Measurements from ENCODE around the gene DOK4.

GRCh38 chr16:57504001-57504400 is 17.7 kb upstream of the DOK4 start:
- TF ChIP-seq EZH2 (IDR thresholded peaks at IDR 0.05; ENCODE audit: low read length, unreplicated experiment) = no peak
- no peak for TF ChIP-seq CTCF (conservative IDR thresholded peaks at IDR 0.05; ENCODE audit: low read depth, low read length)
